ENCODE measurements around the gene PDZK1.
"Not testable (repeated sequence)": the region's sequence is repeated elsewhere in the genome, so short reads cannot be mapped to it uniquely, and the experiment has no call there.

PDZK1 gene

DNA sequence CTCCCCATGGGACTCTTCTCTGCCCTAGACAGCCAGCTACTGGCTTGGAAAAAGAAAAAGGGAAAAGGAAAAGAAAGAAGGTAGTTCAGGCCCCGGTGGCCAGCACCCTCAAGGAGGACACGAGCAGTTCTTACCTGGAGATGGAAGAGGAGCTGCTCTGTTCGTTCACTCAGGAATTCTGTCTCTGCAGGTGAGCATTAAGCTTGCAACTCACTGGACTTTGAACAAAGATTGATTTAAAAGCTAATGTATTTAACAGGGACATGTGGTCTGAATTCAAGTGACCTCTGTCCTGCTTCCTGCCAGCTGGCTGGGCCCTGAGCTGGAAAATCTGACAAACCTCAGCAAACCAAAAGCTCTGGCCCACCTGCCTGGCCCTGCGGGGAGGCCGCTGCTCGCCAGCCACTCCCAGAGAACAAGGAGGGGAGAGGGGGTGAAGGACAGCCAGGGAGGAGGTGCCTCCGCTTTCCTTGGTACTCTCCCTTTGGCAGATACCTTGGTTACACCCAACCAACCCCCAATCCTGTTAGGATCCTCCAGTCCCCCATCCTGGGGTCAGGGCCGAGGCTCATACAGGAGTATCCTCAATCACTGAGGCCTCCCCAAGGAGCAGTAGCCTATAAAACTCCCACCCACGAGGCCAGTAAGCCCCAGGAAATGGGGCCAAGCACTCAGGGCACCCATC, at the start of gene PDZK1:
Gene PDZK1, minus strand, starts transcription at position 186 of the 685 bp plus-strand sequence. CDS start 19,347 bp downstream, outside the sequence.
- DNase-seq: no peak

DNA sequence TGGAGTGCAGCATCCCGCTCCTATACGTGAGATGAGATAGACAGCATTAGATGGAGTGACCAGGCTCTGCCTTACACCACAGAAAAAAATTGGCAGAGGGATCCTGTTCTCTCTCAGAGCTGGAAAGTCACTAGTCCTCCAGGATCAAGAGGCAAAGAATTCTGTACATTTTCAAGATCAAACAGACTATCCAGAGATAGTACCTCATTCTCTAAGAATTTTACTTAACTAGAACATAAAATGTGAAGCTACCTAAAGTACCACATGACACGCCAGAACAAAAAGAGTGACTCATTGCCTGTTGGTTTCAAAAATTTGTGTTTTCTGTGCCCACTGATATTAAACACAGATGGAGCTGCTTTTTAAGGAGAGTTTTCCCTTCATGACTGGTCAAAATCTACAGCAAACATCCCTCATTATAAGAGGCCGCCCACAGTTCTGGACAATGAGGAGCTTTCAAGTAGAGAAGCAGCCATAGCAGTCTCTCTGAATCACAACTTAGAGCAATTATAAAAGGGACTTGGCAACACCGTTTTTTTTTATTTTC, 44.4 kb upstream of the PDZK1 start:
- no peak for DNase-seq

DNA sequence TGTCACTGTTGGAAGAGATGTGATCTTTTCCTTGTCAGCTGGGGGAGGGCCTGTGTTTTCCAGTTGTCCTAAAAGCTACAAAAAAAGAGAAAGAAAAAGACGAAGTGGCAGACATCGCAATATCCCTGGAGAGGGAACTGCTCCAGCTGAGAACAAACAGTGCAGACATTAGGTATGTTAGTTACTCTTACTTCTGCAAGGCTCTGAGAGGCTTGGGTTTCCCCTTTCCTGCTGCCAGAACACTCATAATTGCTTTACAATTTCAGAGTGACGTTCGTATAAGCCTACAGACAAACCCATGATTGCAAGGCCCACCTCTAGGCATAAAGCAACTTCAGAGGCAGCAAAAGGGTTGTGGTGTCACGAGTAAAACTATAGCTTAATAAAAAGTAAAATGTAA, 43.3 kb upstream of the PDZK1 start:
- no peak for DNase-seq

DNA sequence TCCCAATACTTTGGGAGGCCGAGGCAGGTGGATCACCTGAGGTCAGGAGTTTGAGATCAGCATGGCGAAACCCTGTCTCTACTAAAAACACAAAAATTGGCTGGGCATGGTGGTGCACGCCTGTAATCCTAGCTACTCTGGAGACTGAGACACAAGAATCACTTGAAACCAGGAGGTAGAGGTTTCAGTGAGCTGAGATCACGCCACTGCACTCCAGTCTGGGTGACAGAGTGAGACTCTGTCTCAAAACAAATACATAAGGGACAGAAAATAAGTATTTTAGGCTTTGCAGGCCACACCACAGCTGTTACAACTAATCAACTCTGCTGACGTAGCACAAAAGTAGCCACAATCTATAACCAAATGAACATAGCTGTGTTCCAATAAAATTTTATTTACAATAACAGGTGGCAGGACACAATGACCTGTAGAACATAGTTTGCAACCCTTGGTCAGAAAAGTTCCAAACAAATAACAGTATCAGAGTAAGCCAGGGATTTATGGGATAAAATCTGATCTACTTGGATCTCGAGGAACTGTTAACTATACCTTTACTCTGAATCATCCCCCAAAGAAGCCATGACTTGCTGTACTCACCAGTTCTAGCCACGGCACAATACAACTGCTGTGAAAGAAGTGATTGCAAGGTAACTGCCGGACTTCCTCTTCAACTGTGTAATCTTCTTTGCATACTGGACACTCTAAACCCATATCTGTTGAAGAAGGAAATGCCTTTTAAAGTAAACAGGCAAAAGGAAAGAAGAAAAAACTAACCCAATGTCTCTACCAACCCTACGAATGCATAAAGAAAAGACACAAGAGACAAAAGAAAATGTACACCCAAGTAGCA, 40.5 kb upstream of the PDZK1 start:
- DNase-seq: no peak

DNA sequence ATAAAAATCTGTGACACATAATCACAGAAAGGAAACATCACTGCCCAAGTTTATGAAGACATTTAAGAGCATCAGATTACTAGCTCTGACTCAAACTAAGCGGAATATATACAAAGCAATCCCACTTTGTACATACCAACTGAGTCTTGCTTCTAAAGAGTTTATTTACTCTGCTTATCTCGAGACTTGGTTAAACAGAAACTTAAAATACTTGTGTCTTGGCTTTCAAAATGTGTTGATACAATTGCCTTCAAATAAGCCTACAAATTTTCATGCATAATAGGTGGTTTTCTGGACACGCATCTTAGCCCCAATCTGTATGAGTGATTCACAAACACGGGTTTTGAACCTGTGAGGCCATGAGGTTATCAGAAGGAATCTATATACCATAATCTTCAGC, 33.1 kb upstream of the PDZK1 start:
- no peak for DNase-seq

DNA sequence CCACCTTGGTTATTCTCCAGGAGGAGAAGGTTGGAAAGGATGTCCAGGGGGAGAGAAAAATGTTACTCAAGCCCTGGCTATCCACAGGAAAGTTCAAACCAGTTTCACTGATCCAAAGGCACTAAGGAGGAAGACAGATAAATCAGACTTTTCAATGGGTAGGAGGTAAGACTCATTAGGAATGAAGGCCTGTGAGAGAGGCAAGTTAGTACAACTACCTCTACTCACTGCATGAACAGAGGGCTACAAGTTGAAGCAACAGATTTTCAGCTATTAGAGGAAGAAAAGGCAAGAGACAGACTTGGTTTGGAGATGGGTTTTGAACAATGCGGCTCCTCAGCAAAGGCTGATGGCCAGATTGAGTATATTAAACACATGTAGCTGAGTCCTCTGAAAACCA, 29.0 kb upstream of the PDZK1 start:
- no peak for DNase-seq

DNA sequence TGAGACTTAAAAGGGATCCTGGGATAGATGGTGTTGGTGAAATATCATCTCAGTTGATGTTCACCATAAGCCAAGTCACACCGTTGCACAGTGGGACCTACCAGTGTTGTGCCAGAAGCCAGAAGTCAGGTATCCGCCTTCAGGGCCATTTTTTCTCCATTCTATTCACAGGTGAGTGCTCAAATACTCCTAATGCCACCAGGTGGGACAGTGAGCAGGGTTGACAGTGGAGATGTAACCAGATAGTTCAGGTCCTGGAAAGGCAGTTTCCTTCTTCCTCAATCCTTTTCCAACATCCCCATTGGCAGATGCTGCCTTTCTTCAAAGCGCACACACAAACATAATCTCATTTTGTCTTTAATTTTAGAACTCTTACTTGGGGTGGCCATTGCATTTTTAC, 23.7 kb upstream of the PDZK1 start:
- no peak for DNase-seq

DNA sequence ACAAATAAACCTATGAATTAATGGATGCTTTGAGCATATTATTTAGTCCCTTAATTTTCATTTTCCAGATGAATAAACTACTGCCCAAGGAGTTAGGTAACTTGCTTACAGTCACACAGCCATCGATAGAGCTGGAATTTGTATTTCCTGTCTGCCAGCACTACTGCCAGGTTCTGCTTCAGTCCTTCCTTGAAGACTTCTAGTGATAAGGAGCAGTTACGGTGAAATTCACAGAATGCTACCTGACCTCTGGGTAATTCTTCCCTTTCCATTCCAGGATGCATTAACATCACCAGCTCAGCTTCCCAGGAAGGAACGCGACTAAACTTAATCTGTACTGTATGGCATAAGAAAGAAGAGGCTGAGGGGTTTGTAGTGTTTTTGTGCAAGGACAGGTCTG, 23.3 kb upstream of the PDZK1 start:
- no peak for DNase-seq

DNA sequence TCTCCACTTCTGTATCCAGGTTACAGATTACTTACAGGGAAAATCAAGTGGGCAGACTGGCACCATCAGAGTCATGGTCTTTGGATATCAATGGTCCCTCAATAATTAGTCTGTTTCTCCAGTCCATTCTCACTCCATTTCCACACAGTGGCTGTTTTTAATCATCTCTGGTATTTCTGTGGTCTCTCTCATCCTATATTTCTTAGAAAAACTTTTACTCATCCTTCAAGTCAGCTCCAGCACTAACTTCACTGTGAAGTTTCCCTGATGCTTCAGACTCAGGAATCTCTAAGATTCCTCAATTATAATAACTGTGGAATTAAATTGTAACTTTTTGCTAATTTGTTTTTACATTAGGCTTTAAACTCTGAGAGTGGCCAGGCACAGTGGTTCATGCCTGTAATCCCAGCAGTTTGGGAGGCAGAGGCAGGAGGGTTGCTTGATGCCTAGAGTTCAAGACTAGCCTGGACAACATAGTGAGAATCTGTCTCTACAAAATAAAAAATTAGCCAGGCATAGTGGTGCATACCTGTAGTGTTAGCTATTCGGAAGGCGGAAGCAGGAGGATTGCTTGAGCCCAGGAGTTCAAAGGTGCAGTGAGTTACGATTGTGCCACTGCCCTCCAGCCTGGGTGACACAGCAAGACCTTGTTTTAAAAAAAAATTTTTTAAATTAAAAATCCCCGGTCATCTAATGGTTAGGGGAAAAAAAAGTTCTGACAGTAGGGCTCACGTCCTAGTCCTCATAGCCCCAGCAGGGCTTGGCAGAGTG, 22.7 kb upstream of the PDZK1 start:
- DNase-seq: no peak

DNA sequence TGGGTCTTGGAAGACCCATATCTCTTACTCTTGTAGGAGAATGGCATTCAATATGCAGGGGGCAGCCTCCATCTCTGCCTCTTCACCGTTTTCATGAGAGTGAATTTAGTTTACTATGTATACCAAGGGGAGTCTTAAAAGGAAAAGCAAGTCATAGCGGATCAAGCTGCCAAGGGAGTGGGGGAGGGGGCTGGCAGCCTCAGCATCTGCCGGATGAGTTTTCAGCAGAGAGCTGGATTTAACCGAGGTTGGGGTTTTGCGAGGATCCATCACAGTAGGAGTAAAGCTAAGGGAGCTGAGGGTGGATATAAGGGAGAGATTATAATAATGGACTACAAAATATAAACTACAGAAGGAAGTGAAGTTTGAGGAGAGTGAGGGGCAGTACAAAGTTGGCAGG, 22.0 kb upstream of the PDZK1 start:
- DNase-seq: no peak

DNA sequence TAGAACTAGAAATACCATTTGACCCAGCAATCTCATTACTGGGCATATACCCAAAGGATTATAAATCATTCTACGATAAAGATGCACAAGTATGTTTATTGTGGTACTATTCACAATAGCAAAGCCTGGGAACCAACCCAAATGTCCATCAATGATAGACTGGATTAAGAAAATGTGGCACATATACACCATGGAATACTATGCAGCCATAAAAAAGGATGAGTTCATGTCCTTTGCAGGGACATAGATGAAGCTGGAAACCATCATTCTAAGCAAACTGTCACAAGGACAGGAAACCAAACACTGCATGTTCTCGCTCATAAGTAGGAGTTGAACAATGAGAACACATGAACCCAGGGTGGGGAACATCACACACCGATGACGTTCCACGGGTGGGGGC, 19.0 kb upstream of the PDZK1 start:
- not testable (repeated sequence) for DNase-seq

DNA sequence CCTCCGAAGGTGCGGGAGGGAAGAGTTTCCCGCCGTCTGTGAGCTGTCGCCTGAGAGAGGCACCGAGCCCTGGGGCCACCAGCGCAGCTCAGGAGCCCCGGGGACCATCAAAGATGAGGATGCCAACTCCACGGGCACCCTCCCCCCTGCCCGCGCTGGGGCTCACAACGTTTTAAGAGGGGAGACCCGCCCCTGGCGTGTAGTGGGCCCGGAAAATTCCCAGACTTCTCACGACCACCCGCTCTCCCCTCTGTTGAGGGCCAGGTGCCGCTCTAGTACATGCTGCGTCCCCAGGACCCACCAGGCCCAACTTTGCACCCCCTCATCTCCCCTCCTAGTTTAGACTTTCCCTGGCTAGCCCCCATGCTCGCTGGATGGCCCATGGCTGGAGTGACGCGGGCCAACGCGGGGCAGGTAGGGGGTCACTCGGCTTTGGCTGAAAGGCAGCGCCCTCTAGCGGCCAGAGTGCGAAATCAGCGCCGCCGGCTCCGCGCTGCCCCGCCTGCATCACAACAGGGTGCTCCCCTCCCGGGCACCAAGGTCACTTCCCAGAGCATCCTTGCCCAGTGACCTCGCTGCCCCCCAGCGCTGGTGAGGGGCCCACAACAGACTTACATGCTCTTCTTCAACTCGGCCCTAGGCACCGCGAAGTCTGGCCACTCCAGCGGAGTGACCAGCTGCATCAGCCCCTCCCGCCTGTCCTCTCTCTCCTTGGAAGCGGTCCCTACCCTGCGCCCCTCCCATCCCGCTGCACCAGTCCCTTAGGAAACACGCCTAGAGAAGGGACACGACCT, 13.9 kb upstream of the PDZK1 start:
- DNase-seq: peak; percentile 45

DNA sequence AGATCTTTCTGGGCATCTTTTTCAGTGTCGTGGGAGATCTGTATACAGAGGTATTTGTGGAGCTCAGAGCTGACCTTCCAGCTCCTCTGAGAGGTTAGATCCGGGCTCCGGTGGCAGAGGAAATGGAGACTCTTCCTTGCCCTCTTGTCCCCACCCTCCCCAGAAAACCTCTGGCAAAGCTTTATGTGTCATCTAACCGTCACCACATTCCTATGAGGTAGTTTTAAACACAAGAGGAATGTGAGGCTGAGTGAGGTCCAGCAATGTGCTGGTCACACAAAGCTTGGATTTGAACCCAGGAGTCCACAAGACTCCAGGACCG, 13.3 kb upstream of the PDZK1 start:
- no peak for DNase-seq

DNA sequence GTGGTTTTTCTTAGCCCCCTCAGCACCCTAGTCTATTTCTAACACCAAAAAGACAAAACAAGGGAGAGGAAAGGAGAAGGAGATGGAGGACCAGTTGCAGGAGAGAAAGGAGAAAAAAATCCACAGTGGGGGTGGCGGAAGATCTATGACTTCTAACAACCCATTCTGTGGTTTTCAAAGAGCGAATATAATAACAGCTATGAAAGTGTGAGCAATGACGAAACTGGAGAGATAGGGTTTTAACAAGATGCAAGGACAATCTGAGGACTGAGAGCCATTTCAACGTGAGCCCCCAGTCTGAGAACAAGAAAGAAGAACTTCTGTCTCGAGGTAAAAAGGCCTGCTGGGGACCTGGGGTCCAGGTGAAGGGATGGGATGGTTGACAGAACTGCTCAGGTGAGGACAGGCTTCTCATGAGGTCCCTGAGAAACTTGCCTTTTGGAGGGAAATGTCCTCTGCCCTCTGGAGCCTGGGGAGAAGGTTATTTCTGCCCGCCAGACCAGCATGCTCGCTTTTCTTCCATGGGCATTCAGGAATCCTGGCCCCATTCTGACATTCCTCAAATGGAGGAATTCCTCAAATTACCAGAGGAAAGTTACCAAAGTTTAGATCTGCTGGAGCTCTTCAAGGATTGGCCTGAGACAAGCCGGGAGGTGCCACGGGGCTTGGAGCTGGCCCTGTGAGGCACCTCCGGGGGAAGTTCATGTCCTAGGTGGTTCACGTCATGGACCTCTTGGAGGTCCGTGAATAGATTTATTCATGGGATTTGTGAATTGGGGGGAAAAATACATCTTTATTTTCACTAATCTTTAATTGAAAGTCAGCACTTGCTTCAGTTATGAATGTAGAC, 12.3 kb upstream of the PDZK1 start, which contains the start of gene CD160:
Gene CD160, plus strand, starts transcription at position 270 of the 850 bp plus-strand sequence. CDS start 8,829 bp downstream, outside the sequence.
- DNase-seq: no peak

DNA sequence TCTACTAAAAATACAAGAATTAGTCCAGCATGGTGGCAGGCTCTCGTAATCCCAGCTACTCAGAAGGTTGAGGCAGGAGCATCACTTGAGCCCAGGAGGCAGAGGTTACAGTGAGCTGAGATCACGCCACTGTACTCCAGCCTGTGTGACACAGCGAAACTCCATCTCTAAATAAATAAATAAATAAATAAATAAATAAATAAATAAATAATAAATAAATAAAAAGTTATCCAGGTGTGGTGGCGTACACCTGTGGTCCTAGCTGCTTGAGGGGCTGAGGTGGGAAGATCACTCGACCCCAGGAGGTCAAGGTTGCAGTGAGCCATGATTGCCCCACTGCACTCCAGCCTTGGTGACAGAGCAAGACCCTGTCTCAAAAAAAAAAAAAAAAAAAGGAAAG, 11.3 kb upstream of the PDZK1 start:
- not testable (repeated sequence) for DNase-seq

DNA sequence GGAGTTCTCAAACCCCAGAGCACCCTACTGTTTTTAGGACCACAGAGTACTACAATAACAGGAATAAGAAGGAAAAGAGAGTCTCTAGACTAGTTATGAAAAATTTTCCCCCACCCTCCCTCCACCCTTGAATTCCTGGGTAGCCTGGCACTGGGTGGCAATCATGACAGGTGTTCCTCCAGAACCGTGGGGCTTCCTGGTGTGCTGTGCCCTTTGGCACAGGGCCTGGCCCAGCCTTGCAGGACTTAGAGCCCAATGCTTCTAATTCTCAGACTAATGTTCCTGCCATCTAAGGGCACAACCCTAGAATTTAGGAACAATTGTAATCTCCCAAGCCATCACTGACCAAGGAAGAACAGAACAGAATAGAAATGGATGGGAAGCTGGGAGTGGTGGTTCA, 10.7 kb upstream of the PDZK1 start:
- DNase-seq: no peak

DNA sequence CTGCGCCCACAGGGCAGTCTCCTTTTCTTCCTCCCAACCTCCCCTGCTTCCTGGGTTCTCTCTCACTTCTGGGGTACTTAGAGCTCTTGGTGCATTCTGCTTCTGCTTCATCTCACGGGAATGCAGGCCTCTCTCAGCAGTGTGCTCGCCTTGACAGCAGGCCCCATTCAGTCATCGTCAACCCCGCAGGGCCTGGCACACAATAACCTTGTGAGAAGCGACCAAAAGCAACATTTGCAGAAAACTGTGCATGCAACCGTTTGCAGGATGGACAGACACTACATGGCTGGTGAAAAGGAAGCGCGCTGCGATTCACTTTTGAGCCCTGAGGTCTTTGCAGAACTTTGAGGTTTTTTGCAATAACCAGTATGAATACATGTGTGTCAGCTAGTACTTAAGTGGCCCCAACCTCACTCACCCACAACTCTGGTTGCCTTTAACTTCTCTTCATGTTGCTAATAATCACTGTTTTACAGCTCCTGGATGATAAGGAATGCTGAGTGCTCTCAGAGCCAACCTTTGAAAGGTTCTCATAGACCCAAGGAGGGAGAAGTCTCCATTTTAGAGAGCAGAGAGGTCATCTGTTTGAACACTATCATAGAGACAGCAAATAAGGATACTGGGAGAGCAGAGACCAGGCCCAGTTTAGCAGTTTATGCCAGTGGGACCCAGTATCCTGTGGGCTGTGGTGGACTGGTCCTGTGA, 9.6 kb upstream of the PDZK1 start:
- no peak for DNase-seq

DNA sequence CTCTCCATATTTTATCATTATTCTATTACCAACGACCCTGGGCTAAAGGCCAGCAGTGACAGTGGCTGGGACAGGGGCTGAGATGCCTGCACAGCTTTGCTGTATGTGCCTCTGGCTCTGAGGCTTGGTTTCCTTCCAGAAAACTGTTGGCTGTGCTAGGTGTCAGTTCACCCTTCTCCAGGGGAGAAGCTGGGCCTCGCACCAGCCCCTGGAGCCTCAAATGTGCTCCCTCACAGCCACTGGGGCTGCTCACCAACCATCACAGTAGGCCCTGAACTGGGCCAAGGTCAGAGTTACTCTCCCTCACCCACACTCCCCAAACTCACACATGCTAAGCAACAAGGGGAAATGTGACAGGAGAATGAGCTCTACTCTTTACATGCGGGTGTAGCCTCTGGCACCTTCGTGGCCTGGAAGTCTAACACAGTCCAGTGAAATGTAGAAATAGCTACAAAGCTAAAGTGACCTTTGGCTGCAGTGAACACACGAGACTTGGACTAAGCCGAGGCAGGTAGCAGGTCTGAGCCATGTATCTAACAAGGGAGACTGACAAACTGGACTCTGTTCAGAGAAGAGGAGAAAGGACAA, 7.5 kb upstream of the PDZK1 start:
- no peak for DNase-seq

DNA sequence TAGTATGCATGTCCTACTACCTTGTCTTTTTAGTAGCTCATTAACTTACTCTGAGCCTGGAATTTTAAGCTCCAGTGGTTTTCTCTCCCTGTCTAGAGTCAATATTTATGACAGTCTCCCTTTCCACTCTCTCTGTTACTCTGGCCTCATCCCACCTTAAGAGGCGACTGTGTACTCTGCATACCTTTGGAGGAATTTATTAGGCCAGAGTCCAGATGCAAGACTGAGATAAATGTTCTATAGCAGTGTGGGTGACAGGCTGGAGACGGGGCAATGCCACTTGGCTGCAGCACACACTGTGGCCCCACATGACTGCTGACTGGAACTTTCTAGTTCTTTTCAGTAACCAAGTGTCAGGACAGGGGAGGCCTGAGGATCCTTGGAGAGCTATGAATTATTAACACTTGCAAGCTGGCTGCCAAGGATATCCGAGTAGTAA, 4.1 kb upstream of the PDZK1 start:
- DNase-seq: no peak

DNA sequence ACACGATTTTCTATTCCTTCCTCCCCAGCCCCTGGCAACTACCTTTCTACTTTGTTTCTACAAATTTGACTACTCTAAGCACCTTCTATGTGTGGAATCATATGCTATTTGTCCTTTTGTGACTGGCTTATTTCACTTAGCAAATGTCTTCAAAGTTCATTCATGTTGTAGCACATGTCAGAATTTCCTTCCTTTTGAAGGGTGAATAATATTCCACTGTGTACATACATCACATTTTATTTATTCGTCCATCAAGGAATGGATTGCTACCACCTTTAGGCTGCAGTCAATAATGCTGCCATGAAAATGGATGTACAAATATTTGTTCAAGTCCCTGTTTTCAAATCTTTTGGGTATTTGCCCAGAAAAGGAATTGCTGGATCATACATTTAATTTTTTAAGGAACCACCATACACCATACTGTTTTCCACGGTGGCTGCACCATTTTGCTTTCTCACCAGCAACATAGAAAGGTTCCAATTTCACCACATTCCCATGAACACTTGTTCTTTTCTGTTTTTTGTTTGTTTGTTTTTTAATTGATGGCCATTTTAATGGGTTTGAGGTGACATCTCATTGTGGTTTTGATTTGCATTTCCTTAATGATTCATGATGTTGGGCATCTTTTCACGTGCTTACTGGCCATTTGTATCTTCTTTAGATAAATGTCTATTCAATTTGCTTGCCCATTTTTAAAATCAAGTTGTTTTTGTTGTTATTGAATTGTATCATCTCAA, 3.3 kb upstream of the PDZK1 start:
- DNase-seq: no peak

All from activated effector memory CD4-positive, alpha-beta T cell treated with Interleukin-2 at 50 U/mL for 16 hours (primary cell).